ENCODE data around the gene LRCH1.
A peak's percentile ranks its signal among the peaks of the same experiment; 100 is the strongest.
"Not testable (repeated sequence)": the region's sequence is repeated elsewhere in the genome, so short reads cannot be mapped to it uniquely, and the experiment has no call there.

The LRCH1 gene

DNA sequence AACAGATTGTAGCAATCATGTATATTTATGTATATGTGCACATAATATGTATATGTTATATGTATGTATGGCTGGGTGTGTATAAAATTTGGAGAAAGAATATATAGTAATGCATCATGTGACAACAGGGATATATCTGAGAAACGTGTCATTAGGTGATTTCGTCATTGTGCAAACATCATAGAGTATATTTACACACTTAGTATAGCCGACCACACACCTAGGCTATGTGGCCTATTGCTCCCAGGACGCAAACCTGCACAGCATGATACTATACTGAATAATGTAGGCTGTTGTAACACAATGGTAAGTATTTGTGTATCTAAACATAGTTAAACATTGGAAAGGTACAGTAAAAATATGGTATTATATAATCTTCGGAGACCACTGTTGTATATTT, 200.2 kb downstream of the LRCH1 start:
- no peak for DNase-seq (ENCODE audit: low spot score)

DNA sequence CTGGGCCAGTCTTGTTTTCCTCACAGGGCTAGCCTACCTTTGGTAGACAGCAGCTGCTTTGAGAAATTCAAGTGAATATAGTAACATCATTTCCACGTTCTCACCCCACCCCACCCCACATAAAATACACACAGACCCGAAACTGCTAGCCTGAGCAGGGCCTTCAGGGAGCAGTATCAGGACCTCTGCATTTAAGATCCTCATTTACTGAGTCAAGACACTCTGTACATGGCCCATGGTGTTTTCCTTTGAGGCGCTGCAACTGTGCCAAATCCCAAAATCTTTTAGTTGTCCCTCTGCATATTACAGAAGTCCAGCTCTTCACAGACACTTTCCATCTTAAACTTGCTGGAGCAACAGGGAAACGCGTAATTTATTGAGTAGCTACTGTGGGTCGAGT, 200.9 kb downstream of the LRCH1 start:
- no peak for DNase-seq (ENCODE audit: low spot score)

DNA sequence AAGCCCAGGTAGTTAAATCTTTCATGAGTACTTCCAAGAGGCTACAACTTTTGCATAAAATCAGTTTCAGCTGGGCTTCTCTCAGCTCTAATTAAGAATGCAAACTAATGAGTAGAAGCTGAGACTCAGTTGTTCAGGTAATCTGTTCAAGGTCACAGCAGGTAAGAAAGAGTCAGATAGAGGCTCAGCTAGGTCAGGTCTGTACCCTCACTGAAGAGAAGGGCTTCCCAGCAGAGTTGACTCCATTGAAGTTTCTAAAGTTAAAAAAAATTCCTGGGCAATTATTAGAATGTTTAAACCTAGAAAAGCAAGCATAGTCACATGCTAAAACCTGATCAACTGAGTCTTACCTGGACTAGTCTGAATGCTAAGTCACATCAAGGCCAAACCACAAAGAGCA, 201.8 kb downstream of the LRCH1 start:
- no peak for DNase-seq (ENCODE audit: low spot score)

DNA sequence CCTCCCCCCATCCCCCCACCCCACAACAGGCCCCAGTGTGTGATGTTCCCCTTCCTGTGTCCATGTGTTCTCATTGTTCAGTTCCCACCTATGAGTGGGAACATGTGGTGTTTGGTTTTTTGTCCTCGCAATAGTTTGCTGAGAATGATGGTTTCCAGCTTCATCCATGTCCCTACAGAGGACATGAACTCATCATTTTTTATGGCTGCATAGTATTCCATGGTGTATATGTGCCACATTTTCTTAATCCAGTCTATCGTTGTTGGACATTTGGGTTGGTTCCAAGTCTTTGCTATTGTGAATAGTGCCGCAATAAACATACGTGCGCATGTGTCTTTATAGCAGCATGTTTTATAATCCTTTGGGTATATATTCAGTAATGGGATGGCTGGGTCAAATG, 202.5 kb downstream of the LRCH1 start:
- not testable (repeated sequence) for DNase-seq (ENCODE audit: low spot score)

DNA sequence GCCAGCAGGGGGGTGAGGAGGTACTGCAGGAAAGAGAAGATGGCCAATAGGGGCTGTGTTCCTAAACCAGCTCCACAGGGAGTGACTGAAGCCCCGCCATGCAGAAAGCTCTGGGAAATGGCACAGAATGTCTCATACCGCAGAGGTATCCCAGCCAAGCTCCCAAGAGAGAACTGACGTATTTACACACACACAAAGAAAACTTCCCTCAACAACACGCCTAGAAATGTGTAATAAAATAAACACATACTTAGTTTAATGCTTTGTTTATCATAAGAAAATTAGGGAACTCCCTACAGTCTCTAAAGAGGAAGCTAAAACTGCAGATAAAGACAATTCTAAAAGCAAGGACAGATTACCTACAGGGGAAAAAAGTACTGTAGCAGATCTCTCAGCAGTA, 204.0 kb downstream of the LRCH1 start:
- DNase-seq (ENCODE audit: low spot score) = no peak

DNA sequence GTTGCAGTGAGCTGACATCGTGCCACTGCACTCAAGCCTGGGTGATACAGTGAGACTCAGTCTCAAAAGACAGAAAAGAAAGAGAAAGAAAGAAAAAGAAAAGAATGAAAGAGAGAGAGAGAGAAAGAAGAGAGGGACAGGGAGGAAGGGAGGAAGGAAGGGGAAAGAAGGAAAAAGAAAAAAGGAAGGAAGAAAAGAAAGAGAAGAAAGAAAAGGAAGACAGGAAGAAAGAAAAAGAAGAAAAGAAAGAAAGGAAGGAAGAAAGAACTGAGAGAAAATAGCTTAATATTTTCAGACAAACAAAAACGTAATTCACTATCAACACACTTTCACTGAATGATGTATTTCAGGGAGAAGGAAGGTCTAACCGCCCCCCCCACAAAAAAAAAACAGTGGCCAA, 204.7 kb downstream of the LRCH1 start:
- DNase-seq (ENCODE audit: low spot score) = no peak

DNA sequence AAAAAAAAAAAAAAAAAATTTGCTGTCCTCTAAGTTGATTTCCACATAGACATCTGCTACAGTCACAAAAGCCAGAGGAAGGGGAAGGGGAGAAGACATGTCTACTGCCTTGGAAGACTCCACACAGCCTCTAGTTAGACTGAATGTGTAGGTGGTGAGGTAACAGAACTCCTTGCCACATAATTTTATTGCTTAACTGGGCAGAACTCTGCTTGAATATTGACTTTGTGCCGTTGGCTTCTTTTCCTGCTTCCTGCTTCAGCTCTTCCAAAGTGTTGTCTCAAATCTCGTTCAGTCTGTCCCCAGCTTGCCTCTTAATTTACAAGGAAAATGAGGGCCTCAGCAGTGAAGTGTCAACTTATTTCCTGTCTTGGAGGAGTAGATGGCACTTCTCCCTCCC, 206.9 kb downstream of the LRCH1 start:
- DNase-seq (ENCODE audit: low spot score) = no peak

DNA sequence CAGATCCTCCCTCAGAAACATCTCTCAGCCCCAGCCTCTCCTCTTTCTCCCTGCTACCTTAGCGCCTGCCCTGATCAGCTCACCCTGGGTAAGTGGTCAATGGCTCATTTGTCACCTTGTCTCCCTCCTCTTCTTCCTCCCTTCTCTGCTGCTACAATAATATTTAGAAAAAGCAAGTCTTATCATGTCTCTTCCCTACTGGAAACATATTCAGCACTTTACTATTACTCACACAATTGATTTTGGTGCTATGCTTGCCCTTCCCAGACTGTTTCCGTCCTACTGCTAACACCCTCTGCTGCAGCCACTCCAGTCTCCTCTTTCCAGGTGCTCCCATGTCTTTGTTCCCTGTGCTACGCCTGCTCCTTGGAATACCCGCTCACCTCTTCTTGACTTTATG, 208.2 kb downstream of the LRCH1 start:
- DNase-seq (ENCODE audit: low spot score) = no peak

DNA sequence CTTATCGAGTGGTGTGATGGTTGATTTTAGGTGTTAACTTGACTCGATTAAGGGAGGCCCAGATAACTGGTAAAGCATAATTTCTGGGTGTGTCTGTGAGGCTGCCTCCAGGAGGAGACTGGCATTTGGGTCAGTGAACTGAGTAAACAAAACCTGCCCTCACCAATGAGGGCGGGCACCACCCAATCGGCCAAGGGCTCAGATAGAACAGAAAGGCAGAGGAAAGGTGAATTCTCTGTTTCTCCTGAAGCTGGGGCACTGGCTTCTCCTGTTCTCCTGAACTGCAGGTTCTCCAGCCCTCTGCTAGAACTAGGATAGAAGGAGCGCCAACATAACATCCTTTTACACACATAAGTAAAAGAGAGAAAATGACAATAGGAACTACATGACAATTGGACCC, 208.9 kb downstream of the LRCH1 start:
- no peak for DNase-seq (ENCODE audit: low spot score)

DNA sequence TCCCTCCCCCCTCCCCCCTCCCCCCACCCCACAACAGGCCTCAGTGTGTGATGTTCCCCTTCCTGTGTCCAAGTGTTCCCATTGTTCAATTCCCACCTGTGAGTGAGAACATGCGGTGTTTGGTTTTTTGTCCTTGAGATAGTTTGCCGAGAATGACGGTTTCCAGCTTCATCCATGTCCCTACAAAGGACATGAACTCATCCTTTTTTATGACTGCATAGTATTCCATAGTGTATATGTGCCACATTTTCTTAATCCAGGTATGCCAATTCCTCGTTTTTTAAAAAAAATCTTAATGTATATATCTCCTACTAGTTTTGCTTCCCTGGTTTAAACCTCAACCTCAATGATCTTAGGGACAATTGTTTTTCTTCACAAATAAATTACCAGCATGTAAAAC, 217.0 kb downstream of the LRCH1 start:
- not testable (repeated sequence) for DNase-seq (ENCODE audit: low spot score)

DNA sequence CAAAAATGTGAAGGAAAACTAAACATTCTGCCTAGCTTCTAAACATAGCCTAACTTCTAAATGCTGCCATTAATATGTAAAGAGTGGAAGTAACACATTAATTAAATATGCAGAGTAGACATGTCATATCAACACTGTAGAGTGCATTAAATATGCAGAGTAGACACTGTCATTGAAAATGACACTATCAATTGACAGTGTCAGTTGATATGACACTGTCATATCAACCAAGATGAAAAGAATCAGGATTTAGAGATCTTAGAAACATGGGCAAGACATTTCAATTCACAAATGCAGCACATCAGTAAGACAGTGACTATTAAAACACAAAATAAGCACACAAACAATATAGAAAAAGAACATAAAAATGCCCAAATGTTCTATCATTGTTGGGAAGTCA, 218.7 kb downstream of the LRCH1 start:
- DNase-seq (ENCODE audit: low spot score) = no peak

DNA sequence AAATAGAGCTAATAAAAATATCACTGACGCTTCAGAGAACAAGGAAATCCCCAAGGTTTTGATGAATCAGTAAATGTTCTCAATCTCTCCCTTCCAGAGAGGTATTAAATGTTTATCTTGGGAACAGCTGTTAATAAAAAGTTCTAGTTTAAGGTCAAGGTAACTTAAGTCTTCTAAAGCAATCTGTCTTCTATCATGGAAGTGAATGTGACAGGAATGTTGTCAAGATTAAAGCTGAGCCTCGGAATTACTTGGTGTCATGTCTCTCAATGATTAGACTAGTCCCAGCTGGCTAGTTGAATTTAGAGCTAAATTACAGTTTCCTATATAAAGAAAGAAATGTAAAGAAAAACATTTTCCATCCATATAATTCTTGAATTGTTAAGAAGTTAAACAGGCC, 220.6 kb downstream of the LRCH1 start:
- DNase-seq (ENCODE audit: low spot score) = no peak

DNA sequence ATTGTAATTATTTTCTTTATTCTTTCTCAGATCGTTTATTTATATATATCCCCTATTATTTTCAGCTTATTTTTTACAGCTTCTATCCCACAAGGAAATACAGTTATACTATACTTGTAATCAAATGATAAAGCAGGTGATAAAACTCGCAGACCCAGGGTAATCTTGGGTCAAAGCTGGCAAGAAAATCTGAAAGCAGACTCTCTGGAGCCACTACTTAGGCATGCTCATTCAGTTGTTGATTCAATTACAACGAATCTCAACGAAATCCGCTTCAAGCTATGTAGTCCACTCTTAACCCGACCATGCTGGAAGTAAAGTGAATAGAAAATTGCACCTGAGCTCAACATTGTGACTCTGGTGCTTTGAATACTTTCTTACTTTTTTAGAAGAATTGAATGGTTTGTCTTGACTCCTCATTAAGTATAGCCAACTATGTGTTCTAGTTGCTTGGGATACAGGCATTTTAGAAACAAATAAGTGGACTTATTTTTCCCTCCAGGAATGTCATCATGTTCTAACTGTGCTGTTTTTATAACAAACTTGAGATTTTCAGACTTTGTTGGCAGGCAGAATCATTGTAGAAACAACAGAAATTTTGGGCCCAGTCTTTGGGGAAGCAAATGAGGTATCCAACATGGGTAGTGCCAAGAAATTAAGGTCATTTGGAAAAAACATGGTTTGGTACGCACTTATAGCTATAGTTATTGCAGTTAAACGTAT, 222.6 kb downstream of the LRCH1 start:
- no peak for DNase-seq (ENCODE audit: low spot score)

DNA sequence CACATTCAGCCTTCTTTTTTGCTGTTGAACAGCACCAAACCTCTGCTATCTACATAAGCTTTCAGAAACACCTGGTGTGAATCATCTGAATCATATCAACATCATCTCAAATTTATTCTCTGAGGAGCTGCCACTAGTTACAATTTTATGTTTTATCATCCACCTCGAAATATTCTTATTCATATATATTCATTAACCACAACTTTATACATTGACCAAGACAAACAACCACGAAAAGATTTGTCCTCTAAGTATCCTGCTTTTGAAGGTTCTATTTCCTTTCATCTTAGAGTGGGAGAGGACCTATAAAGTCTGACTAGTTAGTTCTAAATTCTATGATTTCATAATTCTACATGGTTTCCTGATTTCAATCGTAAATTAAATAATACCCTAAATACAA, 225.1 kb downstream of the LRCH1 start:
- DNase-seq (ENCODE audit: low spot score) = no peak

DNA sequence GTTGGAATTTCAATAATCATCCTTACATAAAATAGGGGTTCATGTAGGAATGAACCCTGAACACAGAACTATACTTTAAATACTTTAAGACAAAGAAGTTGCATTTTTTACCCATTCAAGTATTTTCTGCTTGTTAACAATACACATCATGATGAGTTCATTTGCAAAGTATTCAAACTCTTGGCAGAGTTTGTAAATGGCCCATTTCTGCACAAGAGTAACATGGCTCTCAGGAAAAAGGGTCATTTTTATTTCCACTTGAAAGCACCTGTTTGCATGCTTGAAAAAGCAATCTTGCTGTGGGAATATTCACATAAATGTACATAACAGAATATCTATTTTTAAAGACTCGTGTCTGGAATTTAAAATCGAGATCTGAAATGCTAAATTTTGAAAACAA, 225.9 kb downstream of the LRCH1 start:
- no peak for DNase-seq (ENCODE audit: low spot score)

DNA sequence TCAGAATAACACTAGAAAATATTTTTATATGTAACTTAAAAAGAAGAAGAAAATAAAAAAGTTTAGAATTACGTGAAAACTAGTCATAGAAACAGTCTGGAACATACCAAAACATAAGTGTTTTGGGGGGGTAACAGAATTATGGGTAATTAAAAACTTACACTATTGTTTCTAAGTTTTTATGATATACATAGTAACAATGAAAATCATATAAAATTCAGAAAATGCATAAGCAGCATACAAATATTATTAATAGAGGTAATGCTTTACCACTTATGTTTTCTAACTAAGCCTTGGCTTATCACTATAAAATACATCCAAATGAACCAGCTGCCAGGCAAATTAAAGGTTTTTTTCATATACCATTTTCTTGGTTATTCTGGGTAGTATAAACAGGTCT, 229.1 kb downstream of the LRCH1 start:
- no peak for DNase-seq (ENCODE audit: low spot score)

DNA sequence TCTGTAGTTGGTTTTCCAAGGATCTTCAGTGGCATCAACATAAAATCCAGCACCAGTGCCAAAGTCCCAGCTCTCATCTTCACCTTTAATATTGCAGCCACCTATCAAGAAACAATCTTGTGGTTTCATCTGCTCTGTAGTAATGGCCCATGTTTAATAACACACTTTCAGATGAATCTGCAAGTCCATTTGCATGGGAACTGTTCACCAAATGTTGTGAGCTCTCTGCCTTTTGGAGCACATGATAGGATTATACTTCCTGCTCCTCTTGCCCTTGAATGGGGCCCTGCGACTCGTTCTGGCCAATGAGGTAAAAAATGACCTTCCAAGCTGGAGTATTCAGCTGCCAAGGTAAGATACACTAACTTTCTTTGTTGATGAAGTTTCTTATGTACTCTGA, 229.7 kb downstream of the LRCH1 start:
- DNase-seq (ENCODE audit: low spot score) = no peak

DNA sequence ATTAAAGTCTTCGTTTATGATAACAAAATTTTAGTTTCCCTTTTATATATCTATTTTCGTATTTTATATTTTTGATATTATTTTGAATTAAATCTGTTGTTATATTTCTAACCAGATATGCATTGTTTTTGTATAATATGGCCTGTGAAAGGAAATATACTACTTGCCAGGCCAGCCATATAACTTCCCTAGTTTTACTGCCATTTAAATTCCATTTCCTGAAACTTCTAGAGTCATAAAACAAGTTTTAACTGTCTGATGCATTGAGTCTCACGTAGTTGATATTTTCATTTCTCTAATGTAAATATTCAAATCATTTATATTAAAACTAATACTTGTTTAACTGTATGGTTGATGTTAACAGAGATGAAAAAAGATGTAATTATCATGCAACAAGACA, 230.5 kb downstream of the LRCH1 start:
- no peak for DNase-seq (ENCODE audit: low spot score)

DNA sequence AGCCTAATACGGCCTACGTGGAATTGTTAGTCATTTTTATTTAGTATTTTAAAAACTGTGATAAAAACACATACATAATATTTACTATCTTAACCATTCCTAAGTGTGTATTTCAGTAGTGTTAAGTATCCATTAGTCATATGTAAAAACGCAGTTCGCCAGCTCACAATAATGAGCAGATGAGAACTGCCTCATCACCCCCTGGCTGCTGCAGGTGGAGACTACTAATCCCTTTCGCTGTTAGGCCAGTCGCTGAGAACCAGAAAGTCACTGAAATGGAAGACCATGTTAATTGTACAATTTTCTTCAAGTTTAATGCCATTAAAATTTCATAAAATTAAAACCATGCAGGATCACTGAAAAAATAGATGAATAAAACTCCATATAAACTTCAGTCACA, 242.4 kb downstream of the LRCH1 start:
- no peak for DNase-seq (ENCODE audit: low spot score)

DNA sequence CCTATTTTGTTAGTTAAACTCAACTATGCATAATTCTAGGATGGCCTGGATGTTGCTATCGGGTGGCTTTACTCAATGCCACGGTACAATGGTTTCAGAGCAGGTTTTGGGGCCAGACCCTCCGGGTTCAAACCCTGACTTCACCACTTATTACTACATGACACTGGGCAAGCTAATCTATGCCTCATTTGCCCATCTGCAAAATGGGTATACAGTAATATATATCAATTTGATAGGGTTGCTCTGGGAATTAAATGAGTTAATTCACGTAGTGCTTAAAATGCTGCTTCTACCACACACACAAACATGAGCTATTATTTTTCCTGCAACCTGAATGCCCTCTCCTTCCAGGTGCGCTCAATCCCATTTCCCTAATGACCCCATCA, 243.2 kb downstream of the LRCH1 start:
- DNase-seq (ENCODE audit: low spot score) = no peak

DNA sequence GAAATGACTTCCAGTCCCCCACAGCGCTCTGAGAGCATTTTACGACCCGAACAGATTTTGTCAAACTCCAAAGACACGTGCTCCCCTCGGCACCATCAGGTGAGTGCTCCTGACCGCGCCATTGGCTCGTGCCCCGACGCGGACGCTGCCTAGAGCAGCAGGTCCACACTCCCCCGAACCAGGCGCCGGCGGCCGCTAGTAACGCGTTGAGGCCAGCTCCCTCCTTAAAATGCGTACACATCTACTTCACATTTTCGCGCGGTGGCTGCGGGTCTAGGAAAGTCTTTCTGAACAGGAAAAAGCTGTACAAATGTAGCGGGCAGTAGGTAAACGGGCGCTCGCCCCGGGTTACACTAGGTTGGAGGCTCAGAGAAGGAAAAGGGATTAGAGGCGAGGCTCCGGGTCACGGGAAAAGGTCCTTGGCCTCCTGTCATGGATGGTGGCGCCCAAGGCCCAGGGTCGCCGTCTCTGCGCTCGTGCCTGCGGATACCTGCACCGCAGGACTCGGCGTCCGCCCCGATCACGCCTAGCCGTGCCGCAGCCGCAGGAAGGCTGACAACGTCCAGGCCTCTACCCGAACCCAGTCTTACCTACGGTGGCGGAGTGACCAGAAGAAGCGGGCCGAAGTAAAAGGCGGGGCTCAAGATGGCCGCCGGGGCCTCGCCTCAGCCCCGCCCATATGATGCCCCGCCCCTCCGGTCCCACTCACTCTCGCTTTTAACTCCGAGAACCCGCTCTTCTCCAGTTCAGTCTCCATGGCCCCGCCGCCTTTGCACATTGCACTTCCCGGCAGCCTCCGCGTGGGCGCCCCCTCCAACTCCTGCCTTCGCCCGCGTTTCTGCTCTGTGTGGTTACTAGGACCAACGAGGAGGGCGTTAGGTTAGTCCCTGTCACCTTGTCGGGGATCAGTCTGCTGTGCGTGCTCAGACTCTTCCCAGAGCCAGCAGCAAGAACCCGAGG, 243.8 kb downstream of the LRCH1 start, which contains the start of gene ESD:
Gene ESD, minus strand, starts transcription at position 647 of the 960 bp plus-strand sequence. CDS start 5,748 bp downstream, outside the sequence.
- peak; percentile 82 for DNase-seq (ENCODE audit: low spot score)

DNA sequence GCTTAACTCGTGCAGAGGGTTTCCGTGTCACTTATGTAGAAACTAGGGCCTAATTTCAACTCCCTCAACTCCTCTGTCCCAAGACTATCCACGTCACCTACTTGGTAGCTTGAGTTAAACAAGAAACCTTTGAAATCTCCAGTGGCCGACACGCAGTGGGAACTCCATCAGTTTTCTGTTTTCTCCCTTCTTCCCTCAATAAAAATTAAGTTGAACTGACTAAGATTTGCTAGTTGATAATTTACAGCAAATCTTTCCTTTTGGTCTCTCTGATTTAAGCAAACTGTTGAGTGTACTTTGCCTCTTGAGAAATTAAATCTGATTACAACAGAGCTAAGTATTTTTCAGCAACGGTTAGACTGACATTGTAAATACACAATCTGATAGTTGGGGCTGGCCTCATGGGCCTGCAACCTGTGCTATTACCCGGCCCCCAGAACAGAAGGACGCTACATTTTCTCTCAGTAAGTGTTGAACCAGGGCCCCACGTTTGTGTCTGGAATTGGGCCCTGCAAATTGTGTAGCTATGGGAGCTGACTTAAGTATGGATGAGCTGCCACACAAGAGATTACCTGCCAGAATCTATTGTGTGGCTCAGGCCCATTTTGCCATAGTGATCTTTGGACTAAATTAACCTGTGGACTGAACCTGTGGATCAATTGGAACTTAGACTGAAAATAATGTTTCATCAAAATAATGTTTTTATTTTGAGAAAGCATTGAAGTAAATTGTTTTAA, 244.7 kb downstream of the LRCH1 start:
- DNase-seq (ENCODE audit: low spot score) = no peak

DNA sequence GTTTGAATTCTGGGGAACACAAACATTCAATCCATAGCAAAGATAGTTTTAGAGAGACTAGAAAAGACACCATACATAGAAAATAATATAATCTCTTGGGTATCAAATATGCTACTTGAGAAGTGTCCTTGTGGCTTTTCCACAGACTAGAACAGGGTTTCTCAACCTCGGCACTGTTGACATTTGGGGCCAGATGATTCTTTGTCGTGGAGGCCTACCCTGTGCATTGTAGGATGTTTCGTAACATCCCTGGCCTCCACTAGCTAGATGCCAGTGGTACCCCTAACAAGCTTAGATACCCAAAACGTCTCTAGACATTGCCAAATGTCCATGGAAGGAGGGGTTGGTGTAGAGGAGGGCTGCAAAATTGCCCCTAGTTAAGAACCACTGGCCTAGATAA, 246.2 kb downstream of the LRCH1 start:
- no peak for DNase-seq (ENCODE audit: low spot score)

All from hematopoietic multipotent progenitor cell treated with erythropoietin and hydrocortisone succinate and interleukin-3 and kit ligand, for 15 days (in vitro differentiated cells).